Epithelial cell of prostate (primary cell): Measurements from ENCODE around the gene TREM1.

Source experiments
- DNase-seq: peaks from one replicate; pipeline ENCODE4 v3.0.0-alpha.2; 2011; ENCODE audit warnings: low read depth, low spot score
- H3K27ac ChIP-seq: fragments of 450-650 bp; 2 replicates; pipeline ENCODE4 v1.5.1; 2017; ENCODE audit warnings: mild to moderate bottlenecking

Gene TREM1

GRCh38 chr6:41226752-41227151 lies 59.7 kb downstream of the TREM1 start:
- no peak for DNase-seq
- H3K27ac ChIP-seq = no peak overlapping the region

- no peak for DNase-seq
- no peak overlapping the region for H3K27ac ChIP-seq
Measured at GRCh38 chr6:41224800-41225199, 61.7 kb downstream of the TREM1 start.
